Right ventricle myocardium superior (tissue), 1 donor: Measurements from ENCODE around the gene CDH20. TPM values are rescaled to one million over a fixed set of nuclear protein-coding genes. Genes with fewer than 3 reads are reported as not detected.

ENCODE experiments used
- ATAC-seq: fragments of 200-7000 bp; cut with Tn5 transposase; one replicate; pipeline ENCODE4 v1.9.1; 2020; ENCODE audit warnings: mild to moderate bottlenecking; ENCODE audit not compliant: poor library complexity
- DNase-seq: peaks from one replicate; pipeline ENCODE4 v3.0.0-alpha.2; 2020
- intact Hi-C: fragments of 100-400 bp; cut with DNase I; formaldehyde crosslinking; loops from one replicate; pipeline ENCODE4 v1.11.2; 2022
- total RNA-seq: library from RNA; stranded (reverse); fragmentation: NEBNext Ultra II Directional; extraction: Animal tissue kit (Norgen Biotek cat#: 25700); gene quantifications from one replicate; pipeline ENCODE4 v1.2.1, GENCODE V29; 2021
- donor health status: DM: no; HTN: yes; CAD: no; lungs with severe emphysema.

CDH20 gene
- total RNA-seq, 1 donor from 2014 or later, result 0.05 TPM

DNA sequence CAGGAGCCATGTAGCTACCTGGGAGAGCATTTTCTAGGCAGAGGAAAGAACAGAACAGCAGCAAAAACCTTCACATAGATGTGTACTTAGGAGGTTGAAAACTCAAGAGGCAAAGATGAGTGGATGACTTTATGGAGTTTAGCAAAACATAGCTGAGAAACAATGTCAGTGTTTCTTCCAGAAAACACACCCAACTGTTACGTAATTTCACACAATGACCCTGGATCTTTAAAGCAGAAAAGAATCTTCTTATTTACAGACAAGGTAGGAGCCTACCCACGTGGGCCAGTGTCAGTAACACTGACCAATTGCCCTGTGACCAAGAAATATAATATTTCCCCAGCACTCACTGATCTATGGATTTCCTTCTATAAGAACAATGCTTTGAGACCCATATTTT is 254.6 kb downstream of the CDH20 start:
- intact Hi-C loops, result loop anchor here (10.0 kb wide), 1 partner anchor 307 kb away; the partner anchor contains the start of gene RNF152

DNA sequence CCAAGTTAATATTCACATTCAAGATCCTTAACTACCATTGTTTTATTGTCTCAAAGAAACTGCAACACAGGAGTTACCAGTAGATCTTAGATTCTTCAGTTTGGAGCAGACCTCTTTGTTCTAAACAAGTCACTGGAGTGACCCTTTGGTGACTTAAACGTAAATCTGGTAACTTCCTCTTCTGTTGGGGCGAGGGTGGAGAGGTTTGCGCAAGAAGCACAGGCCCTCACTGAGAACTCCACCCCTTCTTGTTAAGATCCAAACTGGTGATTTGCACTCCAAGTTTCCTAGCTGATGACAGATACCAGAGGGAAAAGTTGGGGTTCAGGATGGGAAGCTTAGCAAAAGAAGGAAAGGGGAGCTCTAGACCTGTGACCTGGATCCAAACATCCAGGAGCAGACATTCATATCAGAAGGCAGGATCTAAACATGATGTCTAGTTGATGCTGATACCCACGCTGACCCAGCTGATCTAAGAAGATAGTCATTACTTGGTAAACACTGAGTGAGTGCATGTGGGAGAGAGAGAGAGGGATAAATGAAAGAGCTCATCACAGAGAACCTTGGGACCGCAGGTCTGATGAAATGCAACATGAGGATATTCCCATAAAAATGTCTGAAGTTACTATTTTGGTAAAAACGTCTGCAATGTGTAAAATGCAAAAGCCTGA is 256.0 kb downstream of the CDH20 start:
- intact Hi-C loops, result loop anchor here (10.0 kb wide), 1 partner anchor 306 kb away; the partner anchor contains the start of gene RNF152
- DNase-seq, result no peak
- ATAC-seq, result peak; percentile 23

More for the DNA sequence above, 254.6 kb downstream of the CDH20 start:
- DNase-seq (no peak), ATAC-seq (no peak)

DNA sequence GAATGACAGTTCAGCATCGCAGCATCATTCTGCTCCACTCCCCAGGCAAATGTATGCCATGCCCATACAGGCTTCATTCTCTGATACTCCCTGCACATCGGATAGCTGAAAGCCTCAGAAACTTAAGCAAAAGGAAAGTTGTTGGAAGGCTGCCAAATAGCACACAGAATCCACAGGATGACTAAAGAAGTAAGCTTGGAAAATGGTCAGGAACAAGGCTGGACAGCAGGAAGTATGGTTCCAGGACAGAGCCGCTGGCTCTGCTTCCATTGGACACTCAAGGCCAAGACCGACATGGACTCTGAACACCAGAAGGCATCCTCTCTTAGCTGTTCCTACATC is 256.5 kb downstream of the CDH20 start:
- intact Hi-C loops, result loop anchor here (10.0 kb wide), 2 partner anchors 65 to 305 kb away; partner anchors contain the start of gene RNF152
- DNase-seq, result no peak
- ATAC-seq, result no peak

DNA sequence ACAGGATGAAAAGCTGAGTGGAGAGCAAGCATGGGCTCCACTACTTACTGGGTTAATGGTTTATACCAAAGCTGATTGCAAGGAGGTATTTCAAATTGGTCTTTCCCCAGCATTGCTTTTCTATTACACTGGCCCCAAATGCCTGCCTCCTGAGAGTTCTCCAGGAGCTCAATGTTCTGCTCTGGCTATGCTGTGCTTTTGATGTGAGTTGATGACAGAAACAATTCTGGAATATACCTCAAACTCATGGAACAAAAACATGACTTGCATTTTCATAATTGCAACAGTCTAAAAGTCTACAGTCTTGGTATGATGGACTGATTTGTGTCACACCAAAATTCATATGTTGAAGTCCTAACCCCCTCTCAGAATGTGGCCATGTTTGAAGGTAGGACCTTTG is 258.0 kb downstream of the CDH20 start:
- DNase-seq (no peak), ATAC-seq (peak; percentile 49)
- intact Hi-C loops, result loop anchor here (10.0 kb wide), 1 partner anchor 64 kb away; no protein-coding TSS in a partner anchor

DNA sequence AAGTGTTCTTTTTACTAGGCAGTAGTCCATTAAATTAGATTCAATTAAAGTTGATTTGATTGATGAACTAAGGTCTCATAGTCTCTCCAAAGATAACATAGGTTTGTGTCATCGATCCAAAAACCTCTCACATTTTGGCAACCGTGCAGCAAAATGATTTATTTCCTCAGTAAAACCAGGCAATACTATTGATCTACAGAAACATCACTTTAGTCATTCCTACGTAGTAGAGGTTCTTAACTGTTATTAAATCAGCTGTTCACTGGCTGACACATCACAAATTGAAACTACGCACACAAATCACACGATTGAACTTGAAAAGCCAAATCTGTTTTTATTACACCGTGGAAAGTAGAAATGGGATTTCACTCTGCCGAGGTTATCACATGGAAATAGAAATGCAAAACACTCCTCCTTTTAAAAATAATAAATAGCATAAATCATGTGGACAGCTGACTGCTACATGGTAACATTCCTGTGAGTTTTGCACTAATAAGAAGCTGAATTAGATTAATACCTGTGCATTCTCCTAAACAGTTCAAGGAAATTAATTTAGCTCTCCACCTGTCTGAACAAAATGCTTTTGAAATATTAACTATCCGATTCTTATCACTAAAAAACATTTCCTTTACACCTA is 262.5 kb downstream of the CDH20 start:
- DNase-seq (no peak), ATAC-seq (no peak)
- intact Hi-C loops, result loop anchor here (10.0 kb wide), 1 partner anchor 59 kb away; no protein-coding TSS in a partner anchor

DNA sequence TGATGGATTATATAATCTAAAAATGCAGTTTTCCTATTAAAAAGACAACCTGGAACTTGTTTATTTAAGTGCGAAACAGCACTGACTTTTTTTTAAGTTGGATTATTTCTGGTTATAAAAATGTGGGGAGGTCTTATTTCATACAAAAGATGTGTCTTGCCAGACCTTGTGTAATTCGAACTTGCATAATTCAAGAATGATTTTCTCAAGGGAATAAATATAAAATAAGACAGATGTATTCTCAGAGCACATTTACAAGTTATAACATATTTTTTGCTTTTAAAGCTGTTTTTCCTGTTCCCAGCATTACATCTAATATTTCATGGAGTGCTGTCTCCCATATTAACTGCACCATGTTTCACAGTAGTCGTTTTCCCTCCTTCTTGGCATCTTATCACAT is 263.1 kb downstream of the CDH20 start:
- ATAC-seq (peak; percentile 53), DNase-seq (no peak)
- intact Hi-C loops, result loop anchor here (10.0 kb wide), 1 partner anchor 59 kb away; no protein-coding TSS in a partner anchor

DNA sequence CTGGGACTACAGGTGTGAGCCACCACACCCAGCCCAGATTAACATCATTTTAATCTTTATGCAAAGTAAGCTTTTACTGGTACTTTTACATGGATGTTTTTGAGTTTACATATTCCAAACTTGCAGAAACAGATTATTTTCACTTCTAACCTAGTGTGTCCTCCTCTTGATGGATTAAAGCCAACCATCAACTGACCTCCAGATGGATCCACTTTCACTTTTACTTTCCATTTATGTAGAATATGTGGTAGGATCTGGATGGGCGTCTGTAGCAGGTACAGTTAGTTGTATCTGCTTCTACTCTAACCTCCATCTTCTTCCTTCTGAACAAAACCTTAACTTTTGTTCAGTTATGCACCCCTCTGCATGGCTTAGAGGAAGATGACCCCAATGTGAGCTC is 264.1 kb downstream of the CDH20 start:
- intact Hi-C loops, result loop anchor here (10.0 kb wide), 1 partner anchor 57 kb away; no protein-coding TSS in a partner anchor
- no peak for DNase-seq

DNA sequence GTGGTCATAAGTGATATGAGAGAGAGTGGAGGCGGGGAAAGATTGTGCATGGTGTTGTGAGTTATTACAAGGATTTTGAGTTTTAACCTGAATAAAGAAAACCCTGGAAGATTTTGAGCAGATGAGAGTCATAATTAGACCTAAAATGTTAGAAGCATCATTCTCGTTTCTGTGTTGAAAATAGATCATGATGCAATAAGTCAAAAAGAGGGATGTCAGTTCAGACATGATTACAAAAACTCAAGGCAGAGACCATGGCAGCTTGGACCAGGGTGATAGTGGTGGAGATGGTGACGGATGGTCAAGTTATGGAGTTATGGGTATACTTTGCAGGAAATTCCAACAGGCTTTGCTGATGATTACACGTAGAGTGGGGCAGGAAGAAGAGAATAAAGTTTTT is 267.2 kb downstream of the CDH20 start:
- DNase-seq (no peak), ATAC-seq (no peak)
- intact Hi-C loops, result no loop called here

More for the DNA sequence above, 264.1 kb downstream of the CDH20 start:
- no peak for ATAC-seq

DNA sequence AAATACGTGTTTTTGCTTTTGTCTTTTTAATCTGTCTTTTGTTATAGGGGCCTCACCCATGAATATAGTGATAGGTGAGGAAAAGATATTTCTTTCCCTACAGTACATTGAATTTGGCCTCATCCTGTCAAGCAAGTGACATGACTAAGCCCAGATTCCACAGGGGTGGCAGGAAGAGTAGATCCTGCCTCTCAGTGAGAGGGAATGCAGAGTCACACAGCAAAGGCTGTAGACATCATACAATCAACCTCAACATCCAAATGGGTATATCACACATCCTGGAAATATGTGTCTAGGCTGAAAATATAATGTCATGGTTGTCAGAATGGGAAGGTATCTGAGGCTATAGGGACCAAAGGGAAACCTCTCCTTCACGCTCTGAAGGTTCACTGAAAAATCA is 269.6 kb downstream of the CDH20 start:
- intact Hi-C loops, result no loop called here
- DNase-seq (no peak), ATAC-seq (no peak)
